SKM-1 (cell line): Measurements from ENCODE around the gene KANSL1.

Experiments
- DNase-seq: peaks from one replicate; lab custom pipeline; 2025; ENCODE audit not compliant: unreplicated experiment; lab: John Stamatoyannopoulos, UW

The KANSL1 gene

DNA sequence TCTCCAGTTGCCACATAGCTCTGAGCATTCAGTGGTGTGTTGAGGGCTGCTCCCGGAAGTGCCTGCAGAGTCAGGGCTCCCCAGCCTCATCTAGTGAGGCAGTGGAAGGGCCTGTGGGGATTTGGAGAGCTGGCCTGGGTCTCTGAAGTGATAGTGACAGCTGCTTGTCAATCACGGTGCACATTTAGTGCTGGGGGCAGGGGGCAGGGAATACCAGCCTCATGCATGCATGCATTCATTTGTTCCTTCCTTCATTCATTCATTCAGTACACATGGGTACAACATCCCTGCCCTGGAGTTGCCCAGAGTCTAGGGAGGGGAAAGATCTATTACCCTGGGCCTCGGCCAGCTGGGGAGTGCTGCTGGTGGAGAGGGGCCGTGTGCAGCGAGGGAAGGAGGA is 205.5 kb downstream of the KANSL1 start:
- no peak for DNase-seq

DNA sequence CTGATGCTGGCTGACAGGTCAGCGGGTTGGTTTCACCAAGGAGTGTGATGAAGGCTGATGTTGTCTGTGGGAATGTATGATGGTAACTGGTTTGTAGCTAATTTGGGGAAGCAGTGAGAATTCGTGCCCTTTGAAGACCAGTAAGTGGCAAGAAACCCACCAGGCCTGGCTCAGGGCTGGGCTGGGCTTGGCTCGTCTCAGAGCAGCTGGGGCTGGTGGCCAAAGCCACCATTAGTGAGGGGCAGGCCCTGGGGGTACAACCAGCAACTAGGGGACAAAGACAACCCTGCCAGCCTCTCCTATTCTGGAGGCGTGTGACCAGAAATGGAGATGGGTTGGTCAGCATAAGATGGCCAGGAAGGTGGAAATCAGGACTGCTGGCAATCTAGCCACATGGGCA is 207.2 kb downstream of the KANSL1 start:
- DNase-seq: no peak

DNA sequence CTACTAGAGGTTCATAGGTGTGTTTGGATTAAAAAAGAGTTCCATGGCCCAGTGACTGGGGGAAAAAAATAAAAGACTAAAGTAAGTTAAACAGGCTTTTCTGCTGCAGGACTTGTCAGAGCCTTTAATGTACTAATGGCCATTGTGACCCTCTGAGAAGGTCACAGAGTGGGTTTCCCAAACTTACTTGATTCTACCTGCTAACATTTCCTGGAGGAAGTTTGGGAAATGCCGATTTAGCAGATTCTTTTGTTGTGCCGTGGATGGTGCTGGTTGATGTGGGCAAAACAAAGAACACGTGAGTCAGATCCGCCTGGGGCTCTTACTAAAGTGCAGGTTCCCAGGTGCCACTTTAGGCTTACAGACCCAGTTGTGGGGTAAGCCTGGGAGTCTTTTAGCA is 207.8 kb downstream of the KANSL1 start:
- DNase-seq: no peak

DNA sequence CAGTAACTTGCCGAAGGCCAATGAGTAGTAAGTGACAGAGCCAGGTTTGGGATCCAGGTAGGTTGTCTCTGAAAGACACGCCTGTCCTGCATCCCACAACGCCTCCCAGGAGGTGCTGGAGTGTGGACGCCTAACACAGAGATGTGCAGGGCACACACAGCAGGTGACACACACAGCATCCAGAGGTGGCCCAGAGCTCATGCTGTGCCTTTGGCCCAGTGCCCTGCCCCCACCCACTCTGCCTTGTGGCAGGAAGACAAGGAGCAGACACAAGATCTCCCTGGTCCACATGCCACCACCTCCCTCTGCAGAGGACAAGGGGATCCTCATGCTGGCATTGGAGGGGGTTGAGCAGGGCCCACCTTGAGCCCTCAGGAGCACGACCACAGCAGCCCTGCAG is 208.9 kb downstream of the KANSL1 start:
- DNase-seq: no peak

DNA sequence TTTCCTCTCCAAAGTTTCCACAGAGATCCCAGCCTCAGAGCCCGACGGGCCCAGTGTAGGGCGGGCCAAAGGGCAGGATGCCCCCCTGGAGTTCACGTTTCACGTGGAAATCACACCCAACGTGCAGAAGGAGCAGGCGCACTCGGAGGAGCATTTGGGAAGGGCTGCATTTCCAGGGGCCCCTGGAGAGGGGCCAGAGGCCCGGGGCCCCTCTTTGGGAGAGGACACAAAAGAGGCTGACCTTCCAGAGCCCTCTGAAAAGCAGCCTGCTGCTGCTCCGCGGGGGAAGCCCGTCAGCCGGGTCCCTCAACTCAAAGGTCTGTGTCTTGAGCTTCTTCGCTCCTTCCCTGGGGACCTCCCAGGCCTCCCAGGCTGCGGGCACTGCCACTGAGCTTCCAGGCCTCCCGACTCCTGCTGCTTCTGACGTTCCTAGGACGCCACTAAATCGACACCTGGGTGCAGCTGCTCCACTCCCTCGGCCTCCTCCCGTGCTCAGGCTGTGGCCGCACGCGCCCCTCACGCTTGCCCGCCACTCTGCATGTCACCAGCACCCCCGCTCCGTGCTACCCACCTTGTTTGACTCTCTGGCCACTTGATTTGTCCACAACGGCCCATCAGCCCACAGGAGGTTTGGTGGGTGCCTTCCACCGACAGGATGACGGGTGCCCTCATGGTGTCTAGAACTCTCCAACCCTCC is 209.5 kb downstream of the KANSL1 start:
- no peak for DNase-seq

DNA sequence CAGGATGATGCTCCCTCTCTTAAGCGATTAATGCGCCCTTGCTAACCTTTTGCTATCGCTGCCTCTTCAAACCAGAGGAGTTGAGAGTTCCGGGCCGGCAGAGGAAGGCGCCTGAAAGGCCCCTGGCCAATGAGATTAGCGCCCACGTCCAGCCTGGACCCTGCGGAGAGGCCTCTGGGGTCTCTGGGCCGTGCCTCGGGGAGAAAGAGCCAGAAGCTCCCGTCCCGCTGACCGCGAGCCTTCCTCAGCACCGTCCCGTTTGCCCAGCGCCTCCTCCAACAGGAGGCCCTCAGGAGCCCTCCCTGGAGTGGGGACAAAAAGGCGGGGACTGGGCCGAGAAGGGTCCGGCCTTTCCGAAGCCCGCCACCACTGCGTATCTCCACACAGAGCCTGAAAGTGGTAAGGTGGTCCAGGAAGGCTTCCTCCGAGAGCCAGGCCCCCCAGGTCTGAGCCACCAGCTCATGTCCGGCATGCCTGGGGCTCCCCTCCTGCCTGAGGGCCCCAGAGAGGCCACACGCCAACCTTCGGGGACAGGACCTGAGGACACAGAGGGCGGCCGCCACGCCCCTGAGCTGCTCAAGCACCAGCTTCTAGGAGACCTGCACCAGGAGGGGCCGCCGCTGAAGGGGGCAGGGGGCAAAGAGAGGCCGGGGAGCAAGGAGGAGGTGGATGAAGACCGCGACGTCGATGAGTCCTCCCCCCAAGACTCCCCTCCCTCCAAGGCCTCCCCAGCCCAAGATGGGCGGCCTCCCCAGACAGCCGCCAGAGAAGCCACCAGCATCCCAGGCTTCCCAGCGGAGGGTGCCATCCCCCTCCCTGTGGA is 210.2 kb downstream of the KANSL1 start:
- DNase-seq: no peak

DNA sequence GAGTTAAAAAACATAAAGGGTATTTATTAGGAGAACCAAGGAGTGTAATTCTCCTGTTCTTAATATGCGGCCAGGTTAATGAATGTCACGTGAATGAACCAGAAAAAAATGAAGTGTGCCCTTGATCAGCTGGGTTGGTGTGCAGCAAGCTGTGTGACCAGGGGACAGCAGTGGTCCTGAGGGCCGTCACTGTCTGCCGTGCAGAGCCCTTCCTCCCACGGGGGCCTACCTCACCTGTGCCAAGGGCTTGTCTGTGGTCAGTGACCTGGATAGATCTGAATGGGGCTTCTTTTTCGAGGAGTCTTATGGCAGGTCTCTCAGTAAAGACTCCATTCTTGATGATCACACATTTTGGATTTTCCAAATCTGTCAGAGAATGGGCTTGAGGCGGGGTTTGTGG is 211.9 kb downstream of the KANSL1 start:
- DNase-seq: no peak

DNA sequence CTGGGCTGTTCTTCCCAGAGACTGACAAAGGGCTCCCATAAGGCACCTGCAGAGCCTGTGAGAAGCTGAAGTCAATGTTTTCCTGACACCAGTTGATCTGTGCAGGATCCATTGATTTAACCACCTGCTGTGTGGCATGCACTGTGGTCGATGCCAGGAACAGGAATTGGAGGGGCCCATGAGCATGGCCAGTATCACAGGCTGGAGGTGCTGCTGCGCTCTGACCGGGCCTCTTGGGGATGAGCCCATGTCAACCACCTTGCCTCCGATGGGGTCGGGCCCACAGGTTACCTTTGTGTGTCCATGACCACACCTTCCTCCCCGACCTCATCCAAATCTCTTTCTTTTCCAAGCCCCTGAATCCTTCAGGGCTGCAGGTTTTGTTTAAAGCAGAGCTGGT is 212.4 kb downstream of the KANSL1 start:
- no peak for DNase-seq
